Measurements from ENCODE around the gene REV3L.

REV3L gene

DNA sequence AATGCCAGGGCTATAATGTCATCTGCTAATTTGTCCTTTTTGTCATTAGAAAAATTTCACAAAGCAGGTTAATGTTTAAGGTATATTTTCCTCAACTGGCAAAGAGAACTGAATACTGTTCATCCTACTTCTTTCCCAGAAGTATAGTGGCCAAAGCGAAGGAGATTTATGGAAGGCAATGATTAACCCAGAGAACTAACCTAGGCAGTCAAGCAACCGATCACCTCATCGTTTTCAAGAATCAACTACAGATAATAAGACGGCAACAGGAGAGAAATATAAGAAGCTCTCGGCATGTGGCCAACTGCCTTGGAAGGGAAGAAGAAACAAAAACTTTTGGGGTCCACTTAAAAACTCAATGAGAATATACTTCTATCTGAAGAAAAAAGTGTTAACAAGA, 38.2 kb downstream of the REV3L start:
- Histone ChIP-seq H3K36me3 (ENCODE audit: low read length) (no peaks in the 10 kb centered on the region), H3K9ac (ENCODE audit: low read length) (no peak overlapping the region), H3K4me2 (ENCODE audit: low read depth, low read length, poor library complexity, severe bottlenecking) (no peak overlapping the region), H3K27me3 (ENCODE audit: low read length) (no peaks in the 10 kb centered on the region), H4K20me1 (ENCODE audit: low read depth, low read length) (peaks cover 13% of the 10 kb centered on the region; the same call in 1 of the 2 replicates), H2AFZ (ENCODE audit: low read depth, low read length, severe bottlenecking) (no peak overlapping the region), H3K4me3 (ENCODE audit: insufficient read depth, low read length, poor library complexity, severe bottlenecking) (no peak overlapping the region), H3K9me2 (replicated peaks; ENCODE audit: insufficient read depth, low read length) (no peaks in the 10 kb centered on the region), H3F3A (ENCODE audit: insufficient read depth) (no peaks in the 10 kb centered on the region), H3K79me2 (ENCODE audit: insufficient read depth, low read length) (peaks cover 95% of the 10 kb centered on the region), H3K27ac (ENCODE audit: low read depth, low read length) (no peak overlapping the region), H3K9me3 (ENCODE audit: insufficient read depth, low read length) (no peaks in the 10 kb centered on the region)
- no peak for TF ChIP-seq EZH2phosphoT487 (conservative IDR thresholded peaks at IDR 0.05; ENCODE audit: low read length)
- TF ChIP-seq, protein P1, sequence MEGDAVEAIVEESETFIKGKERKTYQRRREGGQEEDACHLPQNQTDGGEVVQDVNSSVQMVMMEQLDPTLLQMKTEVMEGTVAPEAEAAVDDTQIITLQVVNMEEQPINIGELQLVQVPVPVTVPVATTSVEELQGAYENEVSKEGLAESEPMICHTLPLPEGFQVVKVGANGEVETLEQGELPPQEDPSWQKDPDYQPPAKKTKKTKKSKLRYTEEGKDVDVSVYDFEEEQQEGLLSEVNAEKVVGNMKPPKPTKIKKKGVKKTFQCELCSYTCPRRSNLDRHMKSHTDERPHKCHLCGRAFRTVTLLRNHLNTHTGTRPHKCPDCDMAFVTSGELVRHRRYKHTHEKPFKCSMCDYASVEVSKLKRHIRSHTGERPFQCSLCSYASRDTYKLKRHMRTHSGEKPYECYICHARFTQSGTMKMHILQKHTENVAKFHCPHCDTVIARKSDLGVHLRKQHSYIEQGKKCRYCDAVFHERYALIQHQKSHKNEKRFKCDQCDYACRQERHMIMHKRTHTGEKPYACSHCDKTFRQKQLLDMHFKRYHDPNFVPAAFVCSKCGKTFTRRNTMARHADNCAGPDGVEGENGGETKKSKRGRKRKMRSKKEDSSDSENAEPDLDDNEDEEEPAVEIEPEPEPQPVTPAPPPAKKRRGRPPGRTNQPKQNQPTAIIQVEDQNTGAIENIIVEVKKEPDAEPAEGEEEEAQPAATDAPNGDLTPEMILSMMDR (IDR thresholded peaks at IDR 0.05; ENCODE audit: insufficient read depth, low read length, poor library complexity, severe bottlenecking) = no peak

DNA sequence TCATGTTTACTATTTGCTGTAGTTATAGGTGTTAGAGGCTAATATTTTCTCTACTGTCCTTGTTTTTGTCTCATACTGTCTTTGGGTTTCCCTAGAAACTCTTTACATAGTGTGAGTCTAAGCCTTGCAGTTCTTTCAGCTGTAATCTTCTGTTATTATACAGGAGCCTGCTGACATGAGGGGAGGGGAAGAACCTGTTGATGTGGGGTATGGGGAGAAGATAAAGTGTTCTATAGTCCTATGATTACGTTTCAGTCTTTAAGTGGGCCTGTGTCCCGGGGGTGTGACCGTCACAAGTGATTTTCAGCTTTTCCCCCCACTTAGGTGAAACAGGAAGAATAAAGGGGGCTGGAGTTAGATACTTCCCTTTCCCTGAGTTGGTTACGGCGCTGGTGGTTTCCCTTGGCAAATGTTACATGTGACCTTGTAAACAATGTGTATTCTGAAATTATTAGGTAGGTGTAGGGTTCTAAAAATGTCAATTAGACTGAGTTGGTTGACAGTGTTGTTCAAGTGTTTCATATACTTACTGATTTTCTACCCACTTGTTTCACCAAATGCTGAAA, 41.3 kb downstream of the REV3L start:
- Histone ChIP-seq H3K79me2 (ENCODE audit: insufficient read depth, low read length) (peaks cover 95% of the 10 kb centered on the region), H3K9me2 (replicated peaks; ENCODE audit: insufficient read depth, low read length) (no peaks in the 10 kb centered on the region)

DNA sequence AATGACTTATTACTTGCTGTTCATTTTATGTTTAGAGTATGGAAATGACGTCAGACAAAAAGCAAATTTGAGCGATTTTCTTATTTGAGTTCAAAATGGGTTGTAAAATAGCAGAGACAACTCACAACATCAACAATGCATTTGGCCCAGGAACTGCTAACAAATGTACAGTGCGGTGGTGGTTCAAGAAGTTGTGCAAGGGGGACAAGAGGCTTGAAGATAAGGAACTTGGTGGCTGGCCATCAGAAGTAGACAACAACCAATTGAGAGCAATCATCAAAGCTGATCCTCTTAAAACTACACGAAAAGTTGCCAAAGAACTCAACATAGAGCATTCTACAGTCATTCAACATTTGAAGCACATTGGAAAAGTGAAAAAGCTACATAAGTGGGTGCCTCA, 43.8 kb downstream of the REV3L start:
- TF ChIP-seq, protein P1 (IDR thresholded peaks at IDR 0.05; ENCODE audit: insufficient read depth, low read length, poor library complexity, severe bottlenecking) = no peak
- TF ChIP-seq EZH2phosphoT487 (conservative IDR thresholded peaks at IDR 0.05; ENCODE audit: low read length) = no peak
- no peaks in the 10 kb centered on the region for H3K27me3 ChIP-seq (ENCODE audit: low read length)
- H3K9me2 ChIP-seq (replicated peaks; ENCODE audit: insufficient read depth, low read length) = no peaks in the 10 kb centered on the region
- peaks cover 8% of the 10 kb centered on the region; the same call in 1 of the 2 replicates for H3F3A ChIP-seq (ENCODE audit: insufficient read depth)
- no peak overlapping the region for H3K4me3 ChIP-seq (ENCODE audit: insufficient read depth, low read length, poor library complexity, severe bottlenecking)
- no peak overlapping the region for H2AFZ ChIP-seq (ENCODE audit: low read depth, low read length, severe bottlenecking)
- H3K9ac ChIP-seq (ENCODE audit: low read length) = no peak overlapping the region
- H3K27ac ChIP-seq (ENCODE audit: low read depth, low read length) = no peak overlapping the region
- peaks cover 95% of the 10 kb centered on the region for H3K79me2 ChIP-seq (ENCODE audit: insufficient read depth, low read length)
- H3K9me3 ChIP-seq (ENCODE audit: insufficient read depth, low read length) = no peaks in the 10 kb centered on the region
- H3K4me2 ChIP-seq (ENCODE audit: low read depth, low read length, poor library complexity, severe bottlenecking) = no peak overlapping the region
- no peaks in the 10 kb centered on the region for H3K36me3 ChIP-seq (ENCODE audit: low read length)
- no peaks in the 10 kb centered on the region for H4K20me1 ChIP-seq (ENCODE audit: low read depth, low read length)

More for the DNA sequence above, 41.3 kb downstream of the REV3L start:
- no peak overlapping the region for H2AFZ ChIP-seq (ENCODE audit: low read depth, low read length, severe bottlenecking)
- no peak overlapping the region for H3K4me3 ChIP-seq (ENCODE audit: insufficient read depth, low read length, poor library complexity, severe bottlenecking)
- no peak for TF ChIP-seq EZH2phosphoT487 (conservative IDR thresholded peaks at IDR 0.05; ENCODE audit: low read length)
- TF ChIP-seq, protein P1 (IDR thresholded peaks at IDR 0.05; ENCODE audit: insufficient read depth, low read length, poor library complexity, severe bottlenecking) = no peak
- no peak overlapping the region for H3K9ac ChIP-seq (ENCODE audit: low read length)
- 0 out of 2 replicates have a peak, but pooled peaks cover 5% of the 10 kb centered on the region for H3F3A ChIP-seq (ENCODE audit: insufficient read depth)
- H4K20me1 ChIP-seq (ENCODE audit: low read depth, low read length) = 0 out of 2 replicates have a peak, but pooled peaks cover 10% of the 10 kb centered on the region
- H3K36me3 ChIP-seq (ENCODE audit: low read length) = no peaks in the 10 kb centered on the region
- H3K9me3 ChIP-seq (ENCODE audit: insufficient read depth, low read length) = no peaks in the 10 kb centered on the region
- H3K27me3 ChIP-seq (ENCODE audit: low read length) = no peaks in the 10 kb centered on the region
- H3K4me2 ChIP-seq (ENCODE audit: low read depth, low read length, poor library complexity, severe bottlenecking) = no peak overlapping the region
- no peak overlapping the region for H3K27ac ChIP-seq (ENCODE audit: low read depth, low read length)

Data from SU-DHL-6 (cell line).